GM13977 (cell line): ENCODE results near the gene NTN3.

Experiments used
- DNase-seq: peaks from one replicate; pipeline ENCODE4 v3.0.0; 2012; ENCODE audit warnings: low spot score
- in situ Hi-C: fragments of 300-500 bp; cut with MboI; formaldehyde crosslinking; loops from one replicate; pipeline ENCODE4 v1.12.0; 2022; ENCODE audit warnings: low sequenced_read_pairs, low pct_unique_long_range_greater_than_20kb, mixed read lengths, inconsistent platforms; ENCODE audit not compliant: unreplicated experiment
- TF ChIP-seq, protein P1 (sequence below): IDR thresholded peaks from 2 replicates; pipeline ENCODE4 v1.5.1; 2012; ENCODE audit warnings: mild to moderate bottlenecking, control low read depth; ENCODE audit not compliant: insufficient read depth; ENCODE audit errors: extremely low read depth, missing control alignments

NTN3 gene

DNA sequence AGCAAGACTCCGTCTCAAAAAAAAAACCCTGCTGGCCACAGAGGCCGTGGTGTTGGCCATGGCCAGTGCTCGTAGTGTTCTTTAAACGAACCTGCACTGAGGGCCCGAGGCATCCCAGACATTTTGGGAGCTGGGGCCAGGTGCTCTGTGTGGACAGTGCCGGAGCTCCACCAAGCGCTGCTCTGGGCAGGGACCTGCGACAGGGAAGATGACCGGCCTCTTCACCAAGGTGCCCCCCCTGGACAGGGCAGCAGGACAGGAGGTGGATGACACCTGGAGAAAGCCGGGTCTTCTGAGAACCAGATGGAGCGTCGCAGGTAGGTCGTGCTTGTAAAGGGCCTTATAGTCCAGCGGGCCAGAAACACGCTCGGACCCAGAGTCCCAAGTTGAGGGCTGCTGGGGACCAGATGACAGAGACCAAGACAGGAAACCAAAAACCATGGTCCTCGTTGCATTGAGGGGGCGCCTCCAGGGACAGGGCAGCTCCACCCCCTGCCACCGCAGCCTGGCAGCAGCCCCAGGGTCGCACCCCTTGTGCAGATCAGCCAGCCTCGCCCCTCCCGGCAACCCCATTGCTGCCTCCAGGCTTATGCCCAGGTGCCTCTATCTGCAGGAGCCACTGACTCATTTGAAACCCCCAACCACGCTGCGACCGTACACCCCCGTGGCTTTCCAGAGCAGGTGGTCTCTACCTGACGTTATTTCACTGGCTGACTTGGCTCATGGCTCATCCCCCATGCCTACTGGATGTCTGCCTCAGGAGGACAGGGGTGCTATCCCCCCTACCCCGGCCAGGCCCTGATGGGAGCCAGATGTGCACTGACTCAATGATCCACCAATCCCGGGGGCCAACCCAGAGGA, 4.2 kb upstream of the NTN3 start:
- in situ Hi-C loops: no loop called here
- DNase-seq: no peak
- TF ChIP-seq, protein P1, sequence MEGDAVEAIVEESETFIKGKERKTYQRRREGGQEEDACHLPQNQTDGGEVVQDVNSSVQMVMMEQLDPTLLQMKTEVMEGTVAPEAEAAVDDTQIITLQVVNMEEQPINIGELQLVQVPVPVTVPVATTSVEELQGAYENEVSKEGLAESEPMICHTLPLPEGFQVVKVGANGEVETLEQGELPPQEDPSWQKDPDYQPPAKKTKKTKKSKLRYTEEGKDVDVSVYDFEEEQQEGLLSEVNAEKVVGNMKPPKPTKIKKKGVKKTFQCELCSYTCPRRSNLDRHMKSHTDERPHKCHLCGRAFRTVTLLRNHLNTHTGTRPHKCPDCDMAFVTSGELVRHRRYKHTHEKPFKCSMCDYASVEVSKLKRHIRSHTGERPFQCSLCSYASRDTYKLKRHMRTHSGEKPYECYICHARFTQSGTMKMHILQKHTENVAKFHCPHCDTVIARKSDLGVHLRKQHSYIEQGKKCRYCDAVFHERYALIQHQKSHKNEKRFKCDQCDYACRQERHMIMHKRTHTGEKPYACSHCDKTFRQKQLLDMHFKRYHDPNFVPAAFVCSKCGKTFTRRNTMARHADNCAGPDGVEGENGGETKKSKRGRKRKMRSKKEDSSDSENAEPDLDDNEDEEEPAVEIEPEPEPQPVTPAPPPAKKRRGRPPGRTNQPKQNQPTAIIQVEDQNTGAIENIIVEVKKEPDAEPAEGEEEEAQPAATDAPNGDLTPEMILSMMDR: no peak

GRCh38 chr16:2467528-2468232, 3.4 kb upstream of the NTN3 start:
- peak; percentile 82 for DNase-seq
- in situ Hi-C loops: no loop called here
- TF ChIP-seq, protein P1: peak; percentile 29

GRCh38 chr16:2468233-2468724, 2.8 kb upstream of the NTN3 start:
- in situ Hi-C loops: no loop called here
- DNase-seq: peak; percentile 82
- TF ChIP-seq, protein P1: no peak

DNA sequence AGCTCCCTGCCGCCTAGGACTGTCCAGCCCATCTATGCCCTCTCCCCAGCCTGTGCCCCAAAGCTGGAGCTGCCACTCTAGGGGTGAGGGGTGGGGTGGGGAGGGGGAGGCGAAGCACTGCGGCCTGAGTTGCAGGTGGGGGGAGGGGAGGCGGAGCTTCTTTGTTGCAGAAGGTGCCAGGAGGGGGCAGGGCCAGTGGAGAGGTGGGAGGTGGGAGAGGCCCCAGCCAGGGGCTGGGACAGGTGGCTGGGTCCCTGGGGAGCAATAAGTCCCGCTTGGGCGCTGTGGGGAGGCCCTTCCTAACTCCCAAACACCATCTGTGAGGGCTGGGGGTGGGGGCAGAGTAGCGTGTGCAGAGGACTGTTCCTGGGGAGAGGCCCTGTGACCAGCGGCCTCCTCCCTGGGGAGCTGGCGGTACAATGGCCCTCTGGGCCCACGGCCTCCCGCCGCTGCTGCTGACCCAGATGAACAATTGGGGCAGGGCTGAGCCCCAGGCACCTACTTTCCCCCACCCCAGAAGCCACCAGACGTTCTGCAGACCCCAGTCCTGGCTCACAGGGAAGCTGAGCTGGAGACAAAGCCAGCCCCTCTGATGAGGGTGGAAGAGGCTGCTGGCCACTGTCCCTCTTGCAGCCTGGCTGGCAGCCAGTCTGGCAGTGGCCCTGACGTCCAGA, 2.2 kb upstream of the NTN3 start:
- peak; percentile 89 for DNase-seq
- TF ChIP-seq, protein P1: no peak
- in situ Hi-C loops: no loop called here

GRCh38 chr16:2469399-2470233, 1.5 kb upstream of the NTN3 start:
- TF ChIP-seq, protein P1: no peak
- in situ Hi-C loops: no loop called here
- DNase-seq: no peak

DNA sequence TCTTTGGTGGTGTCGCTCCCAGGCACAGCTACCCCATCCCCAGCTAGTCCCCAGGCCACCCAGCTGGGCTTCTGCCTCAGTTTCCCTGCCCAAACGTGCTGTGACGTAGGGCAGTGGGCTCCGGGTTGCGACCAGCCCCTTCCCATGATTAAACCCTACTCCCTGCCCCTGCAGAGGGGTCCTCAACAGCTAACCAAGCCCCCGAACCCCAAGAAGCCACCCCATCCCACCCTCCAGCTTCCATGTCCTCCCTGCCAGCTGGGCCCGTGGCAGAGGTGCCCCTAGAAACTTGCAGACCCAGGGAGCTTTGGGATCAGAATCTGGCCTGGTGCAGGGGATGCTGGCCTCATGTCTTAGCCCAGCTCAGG, 879 bp upstream of the NTN3 start:
- in situ Hi-C loops: no loop called here
- DNase-seq: no peak
- TF ChIP-seq, protein P1: no peak
